CD4-positive, alpha-beta T cell treated with Interleukin-17A for 4 hours (primary cell): Measurements from ENCODE around the gene TCAIM.
"Not testable (repeated sequence)": the region's sequence is repeated elsewhere in the genome, so short reads cannot be mapped to it uniquely, and the experiment has no call there.

ENCODE experiments used
- DNase-seq: peaks from one replicate; pipeline ENCODE4 v3.0.0-alpha.2; 2020; ENCODE audit warnings: mixed read lengths

TCAIM gene

GRCh38 chr3:44338010-44338827 is at the start of gene TCAIM:
Gene TCAIM (plus strand): TSS chr3:44338766. CDS start chr3:44354783, 16,017 bp downstream.
- DNase-seq = peak; percentile 99

DNA sequence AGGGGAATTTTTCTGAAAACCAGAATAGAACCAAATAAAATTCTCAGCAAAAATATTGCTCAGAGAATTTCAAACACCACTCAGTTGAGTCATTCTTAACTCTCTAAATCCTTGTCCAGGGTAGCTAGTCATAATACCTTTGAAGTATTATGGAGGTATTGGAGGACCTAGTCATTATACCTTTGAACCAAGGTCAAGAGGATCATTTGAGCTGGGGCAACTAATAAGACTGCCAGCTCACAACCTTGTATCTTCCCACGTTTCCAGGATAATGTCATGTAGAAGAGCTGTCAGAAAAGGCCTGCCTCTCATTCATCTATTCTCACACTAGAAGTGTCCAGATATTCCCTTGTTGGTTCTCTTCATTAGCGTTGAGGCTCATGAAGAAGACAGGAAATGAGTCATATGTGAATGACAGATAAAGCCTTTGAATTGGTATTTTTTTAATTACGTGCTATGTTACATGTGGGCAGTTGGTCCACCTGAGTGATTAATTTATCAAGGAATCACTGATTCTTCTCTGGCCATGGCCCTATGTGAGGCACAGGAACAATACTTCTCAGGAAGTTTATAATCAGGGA is 48.6 kb upstream of the TCAIM start:
- no peak for DNase-seq

DNA sequence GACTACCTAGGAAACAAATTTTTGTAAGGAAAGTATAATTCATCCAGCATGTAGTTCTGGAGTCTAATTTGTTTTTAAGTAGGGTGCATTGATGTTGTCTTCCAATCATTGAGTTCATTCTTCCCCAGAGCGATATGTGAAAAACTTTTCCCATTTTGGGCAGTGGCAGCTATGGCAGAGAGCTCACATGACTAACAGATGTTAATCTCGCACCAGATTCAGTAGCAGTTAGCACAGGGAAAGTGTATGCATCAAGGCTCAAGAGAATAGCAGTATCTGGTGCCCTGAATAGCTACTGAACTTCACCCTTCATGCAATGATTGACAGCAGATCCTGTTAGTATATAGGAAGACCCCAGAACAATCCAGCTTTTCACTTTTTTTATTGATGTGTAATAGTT is 46.3 kb upstream of the TCAIM start:
- no peak for DNase-seq

GRCh38 chr3:44292947-44293346 is 45.6 kb upstream of the TCAIM start:
- DNase-seq = no peak

DNA sequence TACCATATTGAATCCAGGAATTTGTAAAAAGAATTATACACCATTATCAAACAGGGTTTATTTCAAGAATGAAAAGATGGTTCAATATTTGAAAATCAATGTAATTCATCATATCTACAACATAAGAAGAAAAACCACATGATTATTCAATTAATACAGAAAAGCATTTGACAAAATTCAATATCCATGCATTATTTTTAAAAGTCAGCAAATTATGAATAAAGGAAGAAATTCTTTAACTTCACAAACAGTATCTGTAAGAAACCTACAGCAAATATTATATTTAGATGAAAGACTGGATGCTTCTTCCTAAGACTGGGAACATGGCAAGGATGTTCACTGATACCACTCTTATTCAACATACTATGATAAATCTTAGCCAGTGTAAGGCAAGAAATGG is 41.3 kb upstream of the TCAIM start:
- DNase-seq = no peak

GRCh38 chr3:44301746-44302145 is 36.8 kb upstream of the TCAIM start:
- DNase-seq = no peak

DNA sequence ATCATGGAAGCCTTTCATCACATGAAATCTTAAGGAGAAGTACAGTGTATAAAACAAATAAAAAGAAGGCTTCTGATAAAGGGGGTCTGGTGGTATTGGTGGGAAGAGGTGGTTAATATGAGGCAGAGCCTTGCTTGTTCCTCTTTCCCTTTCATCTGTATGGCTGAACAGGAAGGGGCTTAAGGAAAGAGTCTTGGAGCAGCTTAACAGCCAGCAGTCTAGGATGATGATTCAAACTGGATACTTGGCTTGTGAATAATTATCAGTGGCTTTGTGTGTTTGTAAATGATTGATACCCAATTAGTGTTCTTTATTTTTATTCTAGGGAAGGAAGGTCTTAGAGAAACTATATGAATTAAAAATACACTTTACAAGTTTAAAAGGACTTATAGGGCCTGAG is 29.1 kb upstream of the TCAIM start:
- DNase-seq = no peak

- no peak for DNase-seq
Measured at GRCh38 chr3:44318891-44319311, 19.7 kb upstream of the TCAIM start.

- no peak for DNase-seq
Measured at GRCh38 chr3:44321335-44321734, 17.2 kb upstream of the TCAIM start.

GRCh38 chr3:44323341-44323955 is 15.1 kb upstream of the TCAIM start:
- peak; percentile 67 for DNase-seq

GRCh38 chr3:44324584-44324983 is 14.0 kb upstream of the TCAIM start:
- no peak for DNase-seq

DNA sequence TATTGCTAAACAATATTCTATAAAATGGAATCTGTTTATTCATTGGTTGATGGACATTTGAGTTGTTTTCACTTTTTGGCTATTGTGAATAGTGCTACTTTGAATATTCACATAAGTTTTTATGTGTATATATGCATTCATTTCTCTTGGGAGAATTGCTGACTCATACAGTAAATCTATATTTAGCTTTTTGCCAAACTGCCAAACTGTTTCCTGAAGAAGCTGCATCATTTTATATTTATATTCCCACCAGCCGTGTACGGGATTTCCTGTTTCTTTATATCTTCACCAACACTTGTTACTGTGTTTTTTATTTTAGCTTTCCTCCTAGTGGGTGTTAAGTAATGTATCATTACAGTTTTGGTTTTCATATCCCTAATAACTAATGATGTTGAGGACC is 12.5 kb upstream of the TCAIM start:
- no peak for DNase-seq

DNA sequence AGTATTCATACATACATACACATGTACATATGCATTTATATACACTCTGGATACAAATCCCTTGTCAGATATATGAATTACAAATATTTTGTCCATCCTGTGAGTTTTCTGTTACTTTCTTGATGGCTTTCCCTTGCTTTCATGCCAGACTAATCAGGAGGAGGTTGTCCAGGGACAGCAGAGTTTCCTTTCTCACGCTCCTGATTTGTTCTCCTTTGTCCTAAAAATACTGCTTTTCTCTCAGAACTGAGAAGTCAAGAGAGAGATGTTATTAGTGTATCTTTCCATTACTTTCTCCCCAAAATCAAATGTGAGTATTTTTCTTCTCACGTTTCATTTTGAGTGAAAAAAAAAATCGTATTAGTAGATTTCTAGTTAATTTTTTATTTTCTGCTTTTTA is 12.1 kb upstream of the TCAIM start:
- DNase-seq = no peak

DNA sequence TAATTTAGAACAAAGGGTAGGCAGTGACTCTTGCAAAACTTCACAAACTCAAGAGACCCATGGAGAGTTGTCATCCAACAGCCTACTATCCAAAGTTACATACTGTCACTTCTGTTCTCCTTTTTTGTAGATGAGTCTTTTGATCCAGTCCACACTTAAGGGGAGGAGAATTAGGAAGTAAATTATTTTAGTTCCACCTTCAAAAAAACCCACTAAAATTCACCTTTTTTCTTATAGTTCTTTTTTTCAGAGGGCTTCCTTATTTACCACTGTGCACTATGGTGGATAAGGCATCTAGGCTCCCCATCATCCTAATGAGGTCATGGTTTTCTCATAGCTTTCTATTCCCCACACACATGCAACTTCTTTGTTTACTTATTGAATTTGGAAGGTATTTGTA is 8.6 kb upstream of the TCAIM start:
- DNase-seq = no peak

GRCh38 chr3:44330444-44330843 is 8.1 kb upstream of the TCAIM start:
- DNase-seq = no peak

DNA sequence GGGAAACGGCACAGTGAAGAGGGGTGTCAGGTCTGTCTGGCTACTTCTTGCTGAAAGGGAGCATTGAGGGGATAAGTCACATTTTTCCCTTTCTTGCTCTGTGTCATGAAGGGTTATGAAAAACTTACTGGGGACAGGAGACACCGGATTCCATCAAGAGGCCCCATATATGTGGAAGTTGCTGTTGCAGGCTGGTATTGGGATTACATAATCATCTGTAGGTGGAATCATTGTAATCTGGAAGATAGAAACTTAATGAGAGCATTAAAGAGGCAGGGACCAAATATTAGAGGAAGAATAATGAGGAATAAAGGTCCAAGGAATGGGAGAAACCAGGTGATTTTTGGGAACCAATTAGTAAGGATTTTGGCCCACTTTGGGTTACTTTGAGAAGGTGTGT is 4.2 kb upstream of the TCAIM start:
- no peak for DNase-seq

DNA sequence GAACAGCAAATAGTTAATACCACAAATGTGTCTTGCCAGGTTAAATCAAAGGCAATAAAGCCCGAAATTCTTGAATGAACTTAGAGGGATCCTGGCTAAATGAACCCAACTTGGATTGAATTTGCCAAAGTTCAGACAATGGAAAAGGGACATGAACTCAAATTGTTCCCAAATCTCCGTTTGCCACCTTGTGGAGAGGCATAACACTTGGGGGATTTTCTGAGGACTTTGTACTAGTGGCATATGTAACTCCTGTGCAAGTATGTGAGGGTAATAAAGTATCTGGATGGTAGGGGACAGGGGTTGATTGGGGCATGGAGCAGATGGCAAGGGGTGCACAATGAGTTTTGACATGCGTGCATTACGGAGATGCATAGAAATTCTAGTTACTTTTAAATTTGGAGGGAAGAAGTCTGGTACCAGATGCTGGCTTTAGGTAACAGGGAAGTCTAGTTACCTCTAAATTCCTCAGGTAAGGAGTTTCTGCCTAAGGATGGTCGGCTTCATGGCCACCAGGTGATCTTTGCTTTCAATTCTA is 1.2 kb upstream of the TCAIM start:
- DNase-seq = no peak

DNA sequence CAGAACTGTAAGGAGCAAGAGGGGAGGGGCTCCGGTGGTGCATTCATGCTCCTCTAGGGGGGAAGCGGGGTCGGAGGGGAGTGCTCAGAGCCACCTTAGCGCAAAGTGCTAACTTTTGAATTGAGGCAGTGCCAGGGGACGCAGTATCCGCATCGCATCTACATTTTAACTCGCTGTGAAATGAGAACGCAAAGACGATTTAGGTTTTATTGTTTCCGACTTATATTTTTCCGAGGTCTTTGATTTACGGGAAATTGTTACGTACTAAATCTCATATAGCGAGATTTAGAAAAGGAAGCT is 212 bp downstream of the TCAIM start:
- no peak for DNase-seq

- no peak for DNase-seq
Measured at GRCh38 chr3:44339181-44340057, 853 bp downstream of the TCAIM start.

DNA sequence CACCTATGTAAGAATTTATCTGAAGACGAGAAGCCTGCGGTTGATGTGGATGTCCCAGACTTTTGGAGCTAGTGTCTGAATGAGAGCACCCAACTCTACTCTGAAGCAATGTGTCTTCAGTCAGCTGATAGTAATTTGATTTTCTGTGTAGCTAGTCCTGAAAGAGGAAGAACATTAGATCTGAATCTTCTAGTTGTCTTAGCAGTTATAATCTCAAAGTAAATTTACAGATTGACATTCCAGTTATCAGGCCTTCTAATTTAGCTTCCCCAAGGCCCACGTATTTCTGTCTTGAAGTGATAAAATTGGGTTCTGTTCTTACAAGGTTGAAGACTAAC is 1.5 kb downstream of the TCAIM start:
- no peak for DNase-seq

GRCh38 chr3:44342176-44342790 is 3.7 kb downstream of the TCAIM start:
- no peak for DNase-seq

DNA sequence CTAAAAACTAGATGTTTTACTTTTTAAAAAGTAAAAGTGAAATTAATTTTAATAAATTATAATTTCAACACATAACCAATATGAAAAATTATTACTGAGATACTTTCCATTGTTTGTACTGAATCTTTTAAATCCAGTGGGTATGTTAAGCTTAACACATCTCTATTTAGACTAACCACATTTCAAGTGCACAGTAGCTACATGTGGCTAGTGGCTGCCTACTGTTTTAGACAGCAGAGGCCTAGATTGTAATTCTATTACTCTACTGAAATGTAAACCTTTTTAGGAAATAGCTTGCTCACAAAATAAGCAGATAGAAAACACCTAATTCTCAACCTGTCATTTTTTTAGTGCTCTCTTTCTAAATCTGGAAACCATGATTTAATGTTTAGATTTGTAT is 4.9 kb downstream of the TCAIM start:
- DNase-seq = no peak

GRCh38 chr3:44346590-44346989 is 8.0 kb downstream of the TCAIM start:
- DNase-seq = not testable (repeated sequence)
